Measurements from ENCODE around the gene OR52E4.

Gene OR52E4

GRCh38 chr11:5923794-5924193 lies 43.4 kb downstream of the OR52E4 start:
- no peak for DNase-seq (ENCODE audit: extremely low read depth, low read depth)
- TF ChIP-seq CTCF (IDR thresholded peaks at IDR 0.05; ENCODE audit: low read depth, low read length, missing control alignments), result no peak
- H3K4me3 ChIP-seq (replicated peaks; ENCODE audit: low read depth, low read length), result no peak overlapping the region

DNA sequence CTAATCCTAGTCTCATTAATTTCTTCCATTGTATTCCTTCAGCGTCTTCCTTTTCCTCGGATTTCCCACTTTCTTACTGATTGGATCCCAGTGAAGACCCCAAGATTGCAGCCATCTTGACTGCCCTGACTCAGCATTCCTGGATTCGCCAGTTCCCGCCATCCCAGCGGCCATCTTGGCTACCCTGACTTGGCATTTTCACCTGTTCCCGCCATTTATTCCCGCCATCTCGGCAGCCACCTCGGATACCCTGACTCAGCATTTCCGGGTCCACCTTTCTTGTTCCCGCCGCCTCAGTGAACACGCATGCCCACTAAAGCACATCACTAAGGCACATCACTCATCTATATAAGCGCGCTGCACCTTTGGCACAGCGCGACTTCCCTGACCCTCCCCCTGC lies 47.8 kb downstream of the OR52E4 start:
- H3K4me3 ChIP-seq (replicated peaks; ENCODE audit: low read depth, low read length), result no peak overlapping the region
- no peak for DNase-seq (ENCODE audit: extremely low read depth, low read depth)
- no peak for TF ChIP-seq CTCF (IDR thresholded peaks at IDR 0.05; ENCODE audit: low read depth, low read length, missing control alignments)

DNA sequence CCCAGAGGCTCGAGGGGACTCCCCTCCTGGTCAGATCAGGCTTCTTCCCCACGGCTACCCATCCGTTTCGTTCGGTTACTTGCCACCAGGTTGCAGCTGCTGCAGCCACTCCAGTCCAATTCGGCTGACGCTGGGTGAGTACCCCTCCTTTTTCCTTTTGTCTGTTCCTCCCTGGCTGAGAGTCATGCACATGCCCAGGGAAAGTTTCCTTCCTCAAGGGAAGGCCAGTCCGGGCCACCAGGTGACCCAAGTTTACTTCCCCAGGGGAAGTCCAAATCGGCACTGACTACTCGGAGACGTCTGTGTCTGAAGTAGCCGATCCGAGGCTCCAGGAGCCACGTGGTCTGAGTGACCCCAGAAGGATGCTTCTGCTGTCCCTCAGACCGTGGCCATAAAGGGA lies 48.4 kb downstream of the OR52E4 start:
- no peak overlapping the region for H3K4me3 ChIP-seq (replicated peaks; ENCODE audit: low read depth, low read length)
- DNase-seq (ENCODE audit: extremely low read depth, low read depth), result no peak
- TF ChIP-seq CTCF (IDR thresholded peaks at IDR 0.05; ENCODE audit: low read depth, low read length, missing control alignments), result no peak

DNA sequence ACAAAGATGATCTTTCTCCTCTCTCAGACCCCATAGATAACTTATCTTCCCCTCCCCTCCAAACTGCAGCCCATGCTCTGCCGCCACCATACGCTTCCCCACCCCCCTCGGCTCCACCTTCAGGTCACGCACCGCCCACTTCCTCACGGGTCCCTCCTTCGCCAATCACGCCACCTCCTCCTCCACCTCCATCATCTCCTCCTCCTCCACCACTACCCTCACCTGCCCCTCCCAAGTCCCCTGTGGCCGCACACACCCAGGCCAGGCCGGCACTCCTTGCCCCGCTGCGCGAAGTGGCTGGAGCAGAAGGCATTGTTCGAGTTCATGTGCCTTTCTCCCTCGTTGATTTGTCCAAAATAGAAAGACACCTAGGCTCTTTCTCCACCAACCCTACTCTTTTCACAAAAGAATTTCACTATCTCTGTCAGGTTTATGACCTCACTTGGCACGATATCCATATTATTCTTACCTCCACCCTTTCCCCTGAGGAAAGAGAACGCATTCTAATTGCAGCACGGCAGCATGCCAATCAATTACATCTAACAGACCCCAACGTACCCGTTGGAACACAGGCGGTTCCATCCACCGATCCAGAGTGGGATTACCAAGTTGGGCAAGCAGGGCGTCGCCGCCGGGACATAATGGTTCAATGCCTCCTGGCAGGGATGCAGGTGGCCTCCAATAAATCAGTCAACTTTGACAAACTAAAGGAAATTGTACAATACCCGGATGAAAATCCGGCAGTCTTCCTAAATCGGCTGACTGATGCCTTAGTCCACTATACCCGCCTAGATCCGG lies 49.3 kb downstream of the OR52E4 start:
- H3K4me3 ChIP-seq (replicated peaks; ENCODE audit: low read depth, low read length), result no peak overlapping the region
- DNase-seq (ENCODE audit: extremely low read depth, low read depth), result no peak
- no peak for TF ChIP-seq CTCF (IDR thresholded peaks at IDR 0.05; ENCODE audit: low read depth, low read length, missing control alignments)

DNA sequence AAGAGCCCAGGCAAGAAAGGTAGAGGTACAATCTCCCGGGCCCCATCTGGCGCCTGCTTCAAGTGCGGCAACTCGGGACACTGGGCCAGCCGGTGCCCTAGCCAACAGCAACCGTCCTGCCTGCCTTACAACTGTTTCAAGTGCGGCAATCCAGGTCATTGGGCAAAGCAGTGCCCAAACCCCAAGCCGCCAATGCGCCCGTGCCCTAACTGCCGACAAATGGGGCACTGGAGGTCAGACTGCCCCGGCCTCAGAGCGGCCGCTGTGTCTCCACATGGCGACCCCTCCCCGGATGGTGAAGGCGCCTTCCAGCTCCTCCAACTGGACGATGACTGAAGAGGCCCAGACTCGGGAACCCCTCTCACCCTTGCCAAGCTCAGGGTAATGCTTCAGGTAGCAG lies 50.2 kb downstream of the OR52E4 start:
- H3K4me3 ChIP-seq (replicated peaks; ENCODE audit: low read depth, low read length), result no peak overlapping the region
- DNase-seq (ENCODE audit: extremely low read depth, low read depth), result no peak
- TF ChIP-seq CTCF (IDR thresholded peaks at IDR 0.05; ENCODE audit: low read depth, low read length, missing control alignments), result no peak

DNA sequence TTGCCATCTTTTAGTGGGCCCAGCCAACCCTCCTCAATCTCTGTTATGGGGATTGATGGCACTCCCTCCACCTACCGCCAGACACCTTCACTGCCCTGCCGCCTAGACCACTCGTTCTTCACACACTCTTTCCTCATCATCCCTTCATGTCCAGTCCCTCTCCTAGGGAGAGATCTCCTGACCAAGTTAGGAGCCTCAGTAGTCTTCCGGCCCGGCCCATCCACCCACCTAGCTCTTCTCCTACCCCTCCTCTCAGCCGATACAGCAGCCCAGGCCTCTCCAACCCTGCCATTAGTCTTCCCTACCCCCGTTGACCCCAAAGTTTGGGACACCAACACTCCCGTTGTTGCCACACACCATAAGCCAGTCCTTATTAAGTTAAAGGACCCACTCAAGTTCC lies 50.6 kb downstream of the OR52E4 start:
- H3K4me3 ChIP-seq (replicated peaks; ENCODE audit: low read depth, low read length), result no peak overlapping the region
- no peak for TF ChIP-seq CTCF (IDR thresholded peaks at IDR 0.05; ENCODE audit: low read depth, low read length, missing control alignments)
- DNase-seq (ENCODE audit: extremely low read depth, low read depth), result no peak

GRCh38 chr11:5932671-5933070 lies 52.2 kb downstream of the OR52E4 start:
- DNase-seq (ENCODE audit: extremely low read depth, low read depth), result no peak
- no peak for TF ChIP-seq CTCF (IDR thresholded peaks at IDR 0.05; ENCODE audit: low read depth, low read length, missing control alignments)
- no peak overlapping the region for H3K4me3 ChIP-seq (replicated peaks; ENCODE audit: low read depth, low read length)

All from HFF-Myc (cell line).